Stimulated activated naive B cell treated with anti-CD40 and anti-IgM and Interleukin-4, amounts not matched to agents 10 μg/mL and 1 μg/mL and 100 μg/mL, for 72 hours (primary cell): ENCODE data around the gene RPA1.
"Not testable (repeated sequence)": the region's sequence is repeated elsewhere in the genome, so short reads cannot be mapped to it uniquely, and the experiment has no call there.

Experiments
- ATAC-seq, 2 donors: fragments of 150-1000 bp; cut with Tn5 transposase; replicated peaks; 2 replicates each; pipeline ENCODE4 v1.10.0; 2021; ENCODE audit warnings: moderate library complexity in 1 of 2
- DNase-seq: peaks from one replicate; pipeline ENCODE4 v3.0.0; 2021
- H3K27ac Mint-ChIP-seq: one replicate; pipeline ENCODE4 v1.8.0; 2022; ENCODE audit warnings: mild to moderate bottlenecking, mixed read lengths
- H3K27me3 Mint-ChIP-seq, 2 donors: one replicate each; pipeline ENCODE4 v1.8.0; 2022; ENCODE audit warnings: mixed read lengths in 2 of 2
- H3K36me3 Mint-ChIP-seq, 2 donors: one replicate each; pipeline ENCODE4 v1.8.0; 2022; ENCODE audit warnings: mixed read lengths in 2 of 2, mild to moderate bottlenecking in 1 of 2
- H3K4me1 Mint-ChIP-seq, 2 donors: one replicate each; pipeline ENCODE4 v1.8.0; 2022; ENCODE audit warnings: mixed read lengths in 2 of 2, mild to moderate bottlenecking in 1 of 2
- H3K4me3 Mint-ChIP-seq, 2 donors: one replicate each; pipeline ENCODE4 v1.8.0; 2022; ENCODE audit warnings: mild to moderate bottlenecking in 2 of 2, mixed read lengths in 2 of 2, moderate library complexity in 1 of 2
- H3K9me3 Mint-ChIP-seq, 2 donors: one replicate each; pipeline ENCODE4 v1.8.0; 2022; ENCODE audit warnings: mixed read lengths in 2 of 2, mild to moderate bottlenecking in 1 of 2

The RPA1 gene

GRCh38 chr17:1875597-1875996, 45.8 kb downstream of the RPA1 start:
- no peaks in the 10 kb centered on the region for H3K27me3 Mint-ChIP-seq
- no peaks in the 10 kb centered on the region for H3K9me3 Mint-ChIP-seq
- H3K27ac Mint-ChIP-seq = no peak overlapping the region
- no peak for ATAC-seq
- H3K4me1 Mint-ChIP-seq = peaks cover 0 to 3% of the 10 kb centered on the region in 2 donors
- peaks cover 43 to 71% of the 10 kb centered on the region in 2 donors for H3K36me3 Mint-ChIP-seq
- DNase-seq = no peak
- no peak overlapping the region for H3K4me3 Mint-ChIP-seq

- Mint-ChIP-seq H3K4me1 (peaks cover 0 to under 1% of the 10 kb centered on the region in 2 donors), H3K27me3 (no peaks in the 10 kb centered on the region), H3K27ac (no peak overlapping the region), H3K36me3 (peaks cover 50 to 68% of the 10 kb centered on the region in 2 donors), H3K9me3 (no peaks in the 10 kb centered on the region), H3K4me3 (no peak overlapping the region)
- ATAC-seq (no peak), DNase-seq (no peak)
Measured at GRCh38 chr17:1878419-1879121, 48.8 kb downstream of the RPA1 start.

- DNase-seq (no peak), ATAC-seq (no peak)
- Mint-ChIP-seq H3K9me3 (no peaks in the 10 kb centered on the region), H3K27ac (no peak overlapping the region), H3K27me3 (no peaks in the 10 kb centered on the region), H3K4me3 (no peak overlapping the region), H3K4me1 (no peaks in the 10 kb centered on the region), H3K36me3 (peaks cover 65 to 72% of the 10 kb centered on the region in 2 donors)
Measured at GRCh38 chr17:1880851-1881630, 51.2 kb downstream of the RPA1 start.

GRCh38 chr17:1882836-1883235, 53.0 kb downstream of the RPA1 start:
- H3K36me3 Mint-ChIP-seq = peaks cover 65 to 69% of the 10 kb centered on the region in 2 donors
- H3K27ac Mint-ChIP-seq = no peak overlapping the region
- H3K27me3 Mint-ChIP-seq = no peaks in the 10 kb centered on the region
- no peaks in the 10 kb centered on the region for H3K4me1 Mint-ChIP-seq
- no peaks in the 10 kb centered on the region for H3K9me3 Mint-ChIP-seq
- peak; percentile 33 to 42 for ATAC-seq
- DNase-seq = no peak
- H3K4me3 Mint-ChIP-seq = no peak overlapping the region

GRCh38 chr17:1883536-1883935, 53.7 kb downstream of the RPA1 start:
- ATAC-seq = no peak
- no peaks in the 10 kb centered on the region for H3K4me1 Mint-ChIP-seq
- no peak overlapping the region for H3K4me3 Mint-ChIP-seq
- no peaks in the 10 kb centered on the region for H3K9me3 Mint-ChIP-seq
- H3K27ac Mint-ChIP-seq = no peak overlapping the region
- H3K27me3 Mint-ChIP-seq = no peaks in the 10 kb centered on the region
- no peak for DNase-seq
- H3K36me3 Mint-ChIP-seq = peaks cover 67 to 74% of the 10 kb centered on the region in 2 donors

DNA sequence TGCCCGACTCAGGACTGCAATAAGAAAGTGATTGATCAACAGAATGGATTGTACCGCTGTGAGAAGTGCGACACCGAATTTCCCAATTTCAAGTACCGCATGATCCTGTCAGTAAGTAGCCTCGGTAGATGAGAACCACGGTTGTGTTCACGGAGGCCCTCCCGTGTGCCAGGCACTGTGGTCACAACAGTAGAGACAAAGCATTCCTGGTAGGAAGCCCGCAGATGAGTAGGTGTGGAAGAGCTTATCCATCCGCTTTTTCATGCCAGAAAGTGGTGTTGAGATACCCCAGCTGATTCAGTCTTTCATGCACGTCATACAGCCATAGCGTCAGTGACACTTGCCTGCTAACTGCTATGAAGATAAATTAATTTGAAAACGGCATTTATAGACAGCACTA, 58.9 kb downstream of the RPA1 start:
- peaks cover 52 to 61% of the 10 kb centered on the region in 2 donors for H3K36me3 Mint-ChIP-seq
- H3K4me1 Mint-ChIP-seq = peaks cover 0 to 2% of the 10 kb centered on the region in 2 donors
- ATAC-seq (no peak), DNase-seq (no peak)
- no peak overlapping the region for H3K27ac Mint-ChIP-seq
- H3K9me3 Mint-ChIP-seq = no peaks in the 10 kb centered on the region
- no peak overlapping the region for H3K4me3 Mint-ChIP-seq
- no peaks in the 10 kb centered on the region for H3K27me3 Mint-ChIP-seq

DNA sequence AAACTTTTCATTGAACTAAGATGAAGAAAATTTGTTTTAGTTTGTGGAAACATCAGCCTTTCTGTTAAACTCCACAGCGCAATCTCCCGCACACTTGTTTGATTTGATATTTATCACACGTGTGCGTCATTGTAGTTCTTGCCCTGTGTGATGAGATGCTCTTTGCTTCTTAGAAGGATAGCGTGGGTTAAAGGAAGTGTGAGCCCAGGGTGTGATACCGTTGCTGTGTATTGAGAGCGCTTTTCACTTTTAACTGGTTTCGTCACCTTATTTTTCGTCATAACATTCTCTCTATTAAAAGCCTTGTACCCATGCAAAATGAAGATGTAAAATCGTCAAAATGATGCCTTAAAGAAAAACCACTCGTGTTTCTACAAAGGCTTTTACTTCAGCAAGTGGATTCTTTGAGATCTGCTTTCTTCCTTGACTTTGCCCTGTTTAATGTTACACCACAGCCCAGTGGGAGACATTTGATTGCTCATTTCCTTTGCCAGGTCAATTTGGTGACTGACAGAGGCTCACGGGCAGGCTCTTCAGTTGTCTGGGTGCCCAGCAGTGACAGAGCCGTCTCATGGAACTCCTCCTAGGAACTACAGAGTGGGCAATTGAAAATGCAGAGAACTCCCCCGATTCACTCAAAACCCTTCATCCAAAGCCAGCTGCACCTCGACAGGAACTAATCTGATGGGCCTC, 61.1 kb downstream of the RPA1 start:
- Mint-ChIP-seq H3K4me1 (peaks cover 0 to 2% of the 10 kb centered on the region in 2 donors), H3K27ac (no peak overlapping the region), H3K4me3 (no peak overlapping the region), H3K27me3 (no peaks in the 10 kb centered on the region), H3K9me3 (no peaks in the 10 kb centered on the region), H3K36me3 (peaks cover 45 to 53% of the 10 kb centered on the region in 2 donors)
- no peak for DNase-seq
- ATAC-seq = no peak

GRCh38 chr17:1894753-1895339, 65.0 kb downstream of the RPA1 start:
- Mint-ChIP-seq H3K4me3 (no peak overlapping the region), H3K9me3 (no peaks in the 10 kb centered on the region), H3K27ac (no peak overlapping the region), H3K27me3 (no peaks in the 10 kb centered on the region), H3K36me3 (peaks cover 30 to 57% of the 10 kb centered on the region in 2 donors), H3K4me1 (peaks cover 0 to 2% of the 10 kb centered on the region in 2 donors)
- ATAC-seq (no peak), DNase-seq (no peak)

DNA sequence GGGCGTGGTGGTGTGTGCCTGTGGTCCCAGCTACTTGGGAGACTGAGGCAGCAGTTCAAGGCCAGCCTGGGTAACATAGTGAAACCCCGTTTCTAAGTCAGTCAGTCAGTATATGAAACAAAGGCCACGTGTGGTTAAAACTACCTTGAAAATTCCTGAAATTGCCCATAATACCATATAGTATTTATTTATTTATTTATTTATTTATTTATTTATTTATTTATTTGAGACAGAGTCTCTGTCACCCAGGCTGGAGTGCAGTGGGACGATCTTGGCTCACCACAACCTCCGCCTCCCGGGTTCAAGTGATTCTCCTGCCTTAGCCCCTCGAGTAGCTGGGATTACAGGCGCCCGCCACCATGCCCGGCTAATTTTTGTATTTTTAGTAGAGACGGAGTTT, 65.7 kb downstream of the RPA1 start:
- H3K27ac Mint-ChIP-seq, H3K4me1 Mint-ChIP-seq, H3K4me3 Mint-ChIP-seq, H3K27me3 Mint-ChIP-seq, ATAC-seq, DNase-seq, H3K9me3 Mint-ChIP-seq: not testable (repeated sequence)
- peaks cover 30 to 57% of the 10 kb centered on the region in 2 donors for H3K36me3 Mint-ChIP-seq

GRCh38 chr17:1896243-1897104, 66.7 kb downstream of the RPA1 start:
- H3K27ac Mint-ChIP-seq = no peak overlapping the region
- H3K4me1 Mint-ChIP-seq = no peaks in the 10 kb centered on the region
- no peak overlapping the region for H3K4me3 Mint-ChIP-seq
- H3K36me3 Mint-ChIP-seq = peaks cover 27 to 50% of the 10 kb centered on the region in 2 donors
- no peaks in the 10 kb centered on the region for H3K9me3 Mint-ChIP-seq
- ATAC-seq (peak; percentile 42 to 70), DNase-seq (no peak)
- H3K27me3 Mint-ChIP-seq = no peaks in the 10 kb centered on the region

GRCh38 chr17:1897105-1897656, 67.4 kb downstream of the RPA1 start:
- ATAC-seq (no peak), DNase-seq (no peak)
- Mint-ChIP-seq H3K36me3 (peaks cover 23 to 46% of the 10 kb centered on the region in 2 donors), H3K4me1 (no peaks in the 10 kb centered on the region), H3K9me3 (no peaks in the 10 kb centered on the region), H3K27me3 (no peaks in the 10 kb centered on the region), H3K4me3 (no peak overlapping the region), H3K27ac (no peak overlapping the region)

GRCh38 chr17:1898332-1898731, 68.5 kb downstream of the RPA1 start:
- no peaks in the 10 kb centered on the region for H3K4me1 Mint-ChIP-seq
- no peak for ATAC-seq
- no peak for DNase-seq
- H3K36me3 Mint-ChIP-seq = peaks cover 17 to 38% of the 10 kb centered on the region in 2 donors
- no peaks in the 10 kb centered on the region for H3K27me3 Mint-ChIP-seq
- no peak overlapping the region for H3K27ac Mint-ChIP-seq
- no peak overlapping the region for H3K4me3 Mint-ChIP-seq
- no peaks in the 10 kb centered on the region for H3K9me3 Mint-ChIP-seq

DNA sequence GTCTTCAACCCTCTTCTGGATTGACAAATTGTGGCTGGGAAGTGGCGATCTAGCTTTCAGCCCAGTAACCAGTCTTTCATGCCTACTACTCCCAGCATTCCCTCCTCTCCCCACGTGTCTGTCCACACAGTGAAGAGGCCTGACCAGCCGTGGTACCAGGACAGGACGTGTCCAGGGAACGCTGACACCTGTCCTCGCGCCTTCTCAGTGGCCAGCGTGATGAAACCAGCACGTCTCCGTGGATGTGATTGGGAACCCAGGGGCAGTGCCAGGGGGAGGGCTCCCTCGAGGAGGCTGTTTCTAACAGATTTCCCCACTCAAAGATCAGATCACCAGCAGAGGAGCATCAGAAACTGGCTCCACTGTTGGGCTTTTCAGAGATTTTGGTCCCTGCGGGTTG, 69.1 kb downstream of the RPA1 start:
- peaks cover 15 to 36% of the 10 kb centered on the region in 2 donors for H3K36me3 Mint-ChIP-seq

More for the DNA sequence above, 69.1 kb downstream of the RPA1 start:
- ATAC-seq (no peak), DNase-seq (no peak)
- H3K4me1 Mint-ChIP-seq = no peaks in the 10 kb centered on the region
- no peak overlapping the region for H3K27ac Mint-ChIP-seq
- H3K9me3 Mint-ChIP-seq = no peaks in the 10 kb centered on the region
- no peaks in the 10 kb centered on the region for H3K27me3 Mint-ChIP-seq
- H3K4me3 Mint-ChIP-seq = no peak overlapping the region
